DMS153 (cell line): Measurements from ENCODE around the gene LGR5.
A peak's percentile ranks its signal among the peaks of the same experiment; 100 is the strongest.

ENCODE experiments used
- DNase-seq: peaks from one replicate; lab custom pipeline; 2025; lab: John Stamatoyannopoulos, UW

The LGR5 gene

GRCh38 chr12:71439362-71439612, 311 bp upstream of the LGR5 start:
- no peak for DNase-seq

GRCh38 chr12:71440345-71440762, 756 bp downstream of the LGR5 start:
- no peak for DNase-seq

- DNase-seq, result no peak
Observed at GRCh38 chr12:71440763-71441748, 1.5 kb downstream of the LGR5 start.

GRCh38 chr12:71441836-71442566, 2.4 kb downstream of the LGR5 start:
- DNase-seq, result no peak

GRCh38 chr12:71442567-71442931, 3.0 kb downstream of the LGR5 start:
- DNase-seq, result no peak

- no peak for DNase-seq
Observed at GRCh38 chr12:71445071-71445470, 5.5 kb downstream of the LGR5 start.

- no peak for DNase-seq
Observed at GRCh38 chr12:71447691-71448132, 8.1 kb downstream of the LGR5 start.

- no peak for DNase-seq
Observed at GRCh38 chr12:71448150-71448581, 8.6 kb downstream of the LGR5 start.

GRCh38 chr12:71449373-71450070, 9.9 kb downstream of the LGR5 start:
- no peak for DNase-seq

GRCh38 chr12:71452006-71452405, 12.4 kb downstream of the LGR5 start:
- no peak for DNase-seq

- peak; percentile 93 for DNase-seq
Observed at GRCh38 chr12:71455028-71455737, 15.6 kb downstream of the LGR5 start.

GRCh38 chr12:71456316-71456715, 16.7 kb downstream of the LGR5 start:
- DNase-seq, result peak; percentile 65

- DNase-seq, result no peak
Observed at GRCh38 chr12:71456990-71457389, 17.4 kb downstream of the LGR5 start.

- no peak for DNase-seq
Observed at GRCh38 chr12:71460318-71460717, 20.7 kb downstream of the LGR5 start.

GRCh38 chr12:71460850-71461609, 21.4 kb downstream of the LGR5 start:
- no peak for DNase-seq

GRCh38 chr12:71461787-71462328, 22.3 kb downstream of the LGR5 start:
- DNase-seq, result no peak

- peak; percentile 35 for DNase-seq
Observed at GRCh38 chr12:71465796-71466195, 26.2 kb downstream of the LGR5 start.

GRCh38 chr12:71469258-71469750, 29.7 kb downstream of the LGR5 start:
- no peak for DNase-seq

GRCh38 chr12:71472441-71472911, 32.9 kb downstream of the LGR5 start:
- DNase-seq, result no peak

GRCh38 chr12:71474791-71475190, 35.2 kb downstream of the LGR5 start:
- no peak for DNase-seq

GRCh38 chr12:71475280-71475679, 35.7 kb downstream of the LGR5 start:
- peak; percentile 56 for DNase-seq
